WTC11 (cell line): Measurements from ENCODE around the gene SLC25A27. TPM values are rescaled to one million over a fixed set of nuclear protein-coding genes. Genes with fewer than 3 reads are reported as not detected.

Experiments
- ATAC-seq: fragments of 200-7000 bp; cut with Tn5 transposase; 2 replicates; pipeline ENCODE4 v1.10.0; 2021; ENCODE audit warnings: mild to moderate bottlenecking, moderate library complexity
- CTCF ChIA-PET: fragments of 300-600 bp; sonication (Branson Sonifier 250); formaldehyde crosslinking; loops from one replicate; lab custom pipeline; 2021; ENCODE audit warnings: antibody characterized with exemption; lab: Charles Lee
- POLR2A ChIA-PET: fragments of 350-600 bp; sonication (Branson Sonifier 250); formaldehyde crosslinking; loops from one replicate; lab custom pipeline; 2021; ENCODE audit warnings: antibody characterized with exemption; lab: Charles Lee
- DNase-seq: peaks from one replicate; pipeline ENCODE4 v3.0.0; 2021; ENCODE audit warnings: low spot score
- H3K27ac Mint-ChIP-seq: 2 replicates; pipeline ENCODE4 v1.8.0; 2021; ENCODE audit warnings: mixed read lengths
- H3K27me3 Mint-ChIP-seq: 2 replicates; pipeline ENCODE4 v1.8.0; 2021; ENCODE audit warnings: low read depth, mild to moderate bottlenecking, moderate library complexity, mixed read lengths
- H3K36me3 Mint-ChIP-seq: 2 replicates; pipeline ENCODE4 v1.8.0; 2021; ENCODE audit warnings: mixed read lengths
- H3K4me1 Mint-ChIP-seq: 2 replicates; pipeline ENCODE4 v1.8.0; 2022; ENCODE audit warnings: mixed read lengths
- H3K4me3 Mint-ChIP-seq: 2 replicates; pipeline ENCODE4 v1.8.0; 2021; ENCODE audit warnings: mild to moderate bottlenecking, moderate library complexity, mixed read lengths
- H3K9me3 Mint-ChIP-seq: 2 replicates; pipeline ENCODE4 v1.8.0; 2021; ENCODE audit warnings: mixed read lengths
- ATF1 ChIP-seq: sonication (generic); formaldehyde crosslinking; IDR thresholded peaks from 2 replicates; pipeline ENCODE4 v1.8.1; 2023; ENCODE audit warnings: mild to moderate bottlenecking, moderate library complexity, missing genetic modification reagents
- FOXK1 ChIP-seq: sonication (generic); formaldehyde crosslinking; IDR thresholded peaks from 2 replicates; pipeline ENCODE4 v1.8.0; 2022; ENCODE audit warnings: mild to moderate bottlenecking, moderate library complexity, missing genetic modification reagents
- HMGA2 ChIP-seq: fragments of 250-450 bp; sonication (Bioruptor Pico); IDR thresholded peaks from 2 replicates; pipeline ENCODE4 v1.4.0; 2021; ENCODE audit warnings: mild to moderate bottlenecking, moderate library complexity
- SMAD3 ChIP-seq: sonication (generic); formaldehyde crosslinking; IDR thresholded peaks from 2 replicates; pipeline ENCODE4 v1.8.0; 2022; ENCODE audit warnings: missing genetic modification reagents, mild to moderate bottlenecking, borderline replicate concordance
- TCF7 ChIP-seq: sonication (generic); formaldehyde crosslinking; IDR thresholded peaks from 2 replicates; pipeline ENCODE4 v1.8.0; 2022; ENCODE audit warnings: mild to moderate bottlenecking, low read depth, missing genetic modification reagents, moderate library complexity
- TEAD4 ChIP-seq: sonication (generic); formaldehyde crosslinking; IDR thresholded peaks from 2 replicates; pipeline ENCODE4 v1.8.0; 2022; ENCODE audit warnings: mild to moderate bottlenecking, missing genetic modification reagents
- ZNF121 ChIP-seq: sonication (generic); formaldehyde crosslinking; IDR thresholded peaks from 2 replicates; pipeline ENCODE4 v1.8.0; 2023; ENCODE audit warnings: missing genetic modification reagents
- ZNF416 ChIP-seq: fragments of 250-450 bp; sonication (Bioruptor Pico); IDR thresholded peaks from 2 replicates; pipeline ENCODE4 v1.9.0; 2021; ENCODE audit warnings: mild to moderate bottlenecking, inconsistent platforms
- total RNA-seq: library from RNA; stranded (reverse); gene quantifications from 3 replicates; pipeline ENCODE4 v1.2.3, GENCODE V29; 2021
- TF ChIP-seq, protein P1 (sequence below): sonication (generic); formaldehyde crosslinking; IDR thresholded peaks from 2 replicates; pipeline ENCODE4 v1.8.1; 2023; ENCODE audit warnings: mild to moderate bottlenecking, missing genetic modification reagents, borderline replicate concordance
- TF ChIP-seq, protein P2 (sequence below): fragments of 250-450 bp; sonication (Bioruptor Pico); IDR thresholded peaks from 2 replicates; pipeline ENCODE4 v1.9.0; 2021; ENCODE audit warnings: mild to moderate bottlenecking, borderline replicate concordance
- TF ChIP-seq, protein P3 (sequence below): sonication (generic); formaldehyde crosslinking; IDR thresholded peaks from 2 replicates; pipeline ENCODE4 v1.8.1; 2023; ENCODE audit warnings: mild to moderate bottlenecking, missing genetic modification reagents, moderate library complexity
- TF ChIP-seq, protein P4 (sequence below): fragments of 250-450 bp; sonication (Bioruptor Pico); IDR thresholded peaks from 2 replicates; pipeline ENCODE4 v1.9.0; 2021; ENCODE audit warnings: mild to moderate bottlenecking
- TF ChIP-seq, protein P5 (sequence below): sonication (generic); formaldehyde crosslinking; IDR thresholded peaks from 2 replicates; pipeline ENCODE4 v1.8.0; 2023; ENCODE audit warnings: missing genetic modification reagents
- TF ChIP-seq, protein P6 (sequence below): sonication (generic); formaldehyde crosslinking; IDR thresholded peaks from 2 replicates; pipeline ENCODE4 v1.8.1; 2022; ENCODE audit warnings: missing genetic modification reagents, borderline replicate concordance
- TF ChIP-seq, protein P7 (sequence below): sonication (generic); formaldehyde crosslinking; IDR thresholded peaks from 2 replicates; pipeline ENCODE4 v1.8.1; 2023; ENCODE audit warnings: mild to moderate bottlenecking, missing genetic modification reagents
- TF ChIP-seq, protein P8 (sequence below): sonication (generic); formaldehyde crosslinking; IDR thresholded peaks from 2 replicates; pipeline ENCODE4 v1.8.0; 2022; ENCODE audit warnings: mild to moderate bottlenecking, missing genetic modification reagents
- TF ChIP-seq, protein P9 (sequence below): sonication (generic); formaldehyde crosslinking; IDR thresholded peaks from 2 replicates; pipeline ENCODE4 v1.8.1; 2023; ENCODE audit warnings: mild to moderate bottlenecking, moderate library complexity, missing genetic modification reagents

The SLC25A27 gene
- total RNA-seq, 1 experiment from 2014 or later = 10.9 TPM

DNA sequence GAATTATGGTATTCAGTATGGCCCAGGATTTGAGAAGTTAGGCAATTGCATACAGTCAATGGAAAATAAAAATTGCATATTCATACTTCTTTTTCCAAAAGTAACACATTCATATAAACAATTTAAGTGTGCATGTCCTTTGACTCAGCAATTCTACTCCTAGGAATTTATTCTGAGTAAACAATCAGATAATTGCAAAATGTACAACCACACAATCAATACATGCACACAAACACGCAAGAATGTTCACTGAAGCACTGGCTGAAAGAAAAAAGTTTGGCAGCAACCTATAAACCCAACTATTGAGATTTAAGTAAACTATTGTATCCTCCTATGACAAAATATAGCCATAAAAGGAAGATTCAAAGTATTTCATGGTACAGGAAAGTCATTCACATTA, 1.8 kb upstream of the SLC25A27 start (continued):
- TF ChIP-seq, protein P1, sequence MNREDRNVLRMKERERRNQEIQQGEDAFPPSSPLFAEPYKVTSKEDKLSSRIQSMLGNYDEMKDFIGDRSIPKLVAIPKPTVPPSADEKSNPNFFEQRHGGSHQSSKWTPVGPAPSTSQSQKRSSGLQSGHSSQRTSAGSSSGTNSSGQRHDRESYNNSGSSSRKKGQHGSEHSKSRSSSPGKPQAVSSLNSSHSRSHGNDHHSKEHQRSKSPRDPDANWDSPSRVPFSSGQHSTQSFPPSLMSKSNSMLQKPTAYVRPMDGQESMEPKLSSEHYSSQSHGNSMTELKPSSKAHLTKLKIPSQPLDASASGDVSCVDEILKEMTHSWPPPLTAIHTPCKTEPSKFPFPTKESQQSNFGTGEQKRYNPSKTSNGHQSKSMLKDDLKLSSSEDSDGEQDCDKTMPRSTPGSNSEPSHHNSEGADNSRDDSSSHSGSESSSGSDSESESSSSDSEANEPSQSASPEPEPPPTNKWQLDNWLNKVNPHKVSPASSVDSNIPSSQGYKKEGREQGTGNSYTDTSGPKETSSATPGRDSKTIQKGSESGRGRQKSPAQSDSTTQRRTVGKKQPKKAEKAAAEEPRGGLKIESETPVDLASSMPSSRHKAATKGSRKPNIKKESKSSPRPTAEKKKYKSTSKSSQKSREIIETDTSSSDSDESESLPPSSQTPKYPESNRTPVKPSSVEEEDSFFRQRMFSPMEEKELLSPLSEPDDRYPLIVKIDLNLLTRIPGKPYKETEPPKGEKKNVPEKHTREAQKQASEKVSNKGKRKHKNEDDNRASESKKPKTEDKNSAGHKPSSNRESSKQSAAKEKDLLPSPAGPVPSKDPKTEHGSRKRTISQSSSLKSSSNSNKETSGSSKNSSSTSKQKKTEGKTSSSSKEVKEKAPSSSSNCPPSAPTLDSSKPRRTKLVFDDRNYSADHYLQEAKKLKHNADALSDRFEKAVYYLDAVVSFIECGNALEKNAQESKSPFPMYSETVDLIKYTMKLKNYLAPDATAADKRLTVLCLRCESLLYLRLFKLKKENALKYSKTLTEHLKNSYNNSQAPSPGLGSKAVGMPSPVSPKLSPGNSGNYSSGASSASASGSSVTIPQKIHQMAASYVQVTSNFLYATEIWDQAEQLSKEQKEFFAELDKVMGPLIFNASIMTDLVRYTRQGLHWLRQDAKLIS = no peak
- no peak for TF ChIP-seq TCF7 (CRISPR knock-in tag)
- TF ChIP-seq, protein P2, sequence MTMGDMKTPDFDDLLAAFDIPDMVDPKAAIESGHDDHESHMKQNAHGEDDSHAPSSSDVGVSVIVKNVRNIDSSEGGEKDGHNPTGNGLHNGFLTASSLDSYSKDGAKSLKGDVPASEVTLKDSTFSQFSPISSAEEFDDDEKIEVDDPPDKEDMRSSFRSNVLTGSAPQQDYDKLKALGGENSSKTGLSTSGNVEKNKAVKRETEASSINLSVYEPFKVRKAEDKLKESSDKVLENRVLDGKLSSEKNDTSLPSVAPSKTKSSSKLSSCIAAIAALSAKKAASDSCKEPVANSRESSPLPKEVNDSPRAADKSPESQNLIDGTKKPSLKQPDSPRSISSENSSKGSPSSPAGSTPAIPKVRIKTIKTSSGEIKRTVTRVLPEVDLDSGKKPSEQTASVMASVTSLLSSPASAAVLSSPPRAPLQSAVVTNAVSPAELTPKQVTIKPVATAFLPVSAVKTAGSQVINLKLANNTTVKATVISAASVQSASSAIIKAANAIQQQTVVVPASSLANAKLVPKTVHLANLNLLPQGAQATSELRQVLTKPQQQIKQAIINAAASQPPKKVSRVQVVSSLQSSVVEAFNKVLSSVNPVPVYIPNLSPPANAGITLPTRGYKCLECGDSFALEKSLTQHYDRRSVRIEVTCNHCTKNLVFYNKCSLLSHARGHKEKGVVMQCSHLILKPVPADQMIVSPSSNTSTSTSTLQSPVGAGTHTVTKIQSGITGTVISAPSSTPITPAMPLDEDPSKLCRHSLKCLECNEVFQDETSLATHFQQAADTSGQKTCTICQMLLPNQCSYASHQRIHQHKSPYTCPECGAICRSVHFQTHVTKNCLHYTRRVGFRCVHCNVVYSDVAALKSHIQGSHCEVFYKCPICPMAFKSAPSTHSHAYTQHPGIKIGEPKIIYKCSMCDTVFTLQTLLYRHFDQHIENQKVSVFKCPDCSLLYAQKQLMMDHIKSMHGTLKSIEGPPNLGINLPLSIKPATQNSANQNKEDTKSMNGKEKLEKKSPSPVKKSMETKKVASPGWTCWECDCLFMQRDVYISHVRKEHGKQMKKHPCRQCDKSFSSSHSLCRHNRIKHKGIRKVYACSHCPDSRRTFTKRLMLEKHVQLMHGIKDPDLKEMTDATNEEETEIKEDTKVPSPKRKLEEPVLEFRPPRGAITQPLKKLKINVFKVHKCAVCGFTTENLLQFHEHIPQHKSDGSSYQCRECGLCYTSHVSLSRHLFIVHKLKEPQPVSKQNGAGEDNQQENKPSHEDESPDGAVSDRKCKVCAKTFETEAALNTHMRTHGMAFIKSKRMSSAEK (CRISPR knock-in tag) = no peak

DNA sequence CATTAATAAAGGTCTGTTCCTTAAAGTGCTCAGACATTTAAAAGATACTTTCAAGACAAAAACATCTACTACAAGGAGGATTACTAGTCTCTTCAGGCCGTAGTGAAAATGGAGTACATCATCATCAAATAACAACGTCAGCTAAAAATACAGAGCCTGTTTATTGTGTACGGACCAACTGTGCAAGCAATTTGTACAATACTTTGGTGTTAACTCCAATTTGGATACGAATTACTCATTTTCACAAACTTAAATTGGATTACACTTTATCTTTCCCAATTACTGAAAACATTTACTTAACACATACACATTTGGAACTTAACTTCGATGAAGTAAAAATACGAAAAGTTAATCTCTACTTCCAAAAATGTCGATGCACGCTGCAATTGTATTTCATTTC, 959 bp upstream of the SLC25A27 start:
- no peak for DNase-seq
- CTCF ChIA-PET = no interaction called here
- TF ChIP-seq ATF1 (no peak), ZNF121 (CRISPR knock-in tag) (no peak), HMGA2 (CRISPR knock-in tag) (no peak), SMAD3 (CRISPR knock-in tag) (no peak), FOXK1 (CRISPR knock-in tag) (no peak), ZNF416 (CRISPR knock-in tag) (no peak), TEAD4 (CRISPR knock-in tag) (no peak)
- TF ChIP-seq, protein P3, sequence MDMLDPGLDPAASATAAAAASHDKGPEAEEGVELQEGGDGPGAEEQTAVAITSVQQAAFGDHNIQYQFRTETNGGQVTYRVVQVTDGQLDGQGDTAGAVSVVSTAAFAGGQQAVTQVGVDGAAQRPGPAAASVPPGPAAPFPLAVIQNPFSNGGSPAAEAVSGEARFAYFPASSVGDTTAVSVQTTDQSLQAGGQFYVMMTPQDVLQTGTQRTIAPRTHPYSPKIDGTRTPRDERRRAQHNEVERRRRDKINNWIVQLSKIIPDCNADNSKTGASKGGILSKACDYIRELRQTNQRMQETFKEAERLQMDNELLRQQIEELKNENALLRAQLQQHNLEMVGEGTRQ (CRISPR knock-in tag) = no peak
- TF ChIP-seq, protein P4, sequence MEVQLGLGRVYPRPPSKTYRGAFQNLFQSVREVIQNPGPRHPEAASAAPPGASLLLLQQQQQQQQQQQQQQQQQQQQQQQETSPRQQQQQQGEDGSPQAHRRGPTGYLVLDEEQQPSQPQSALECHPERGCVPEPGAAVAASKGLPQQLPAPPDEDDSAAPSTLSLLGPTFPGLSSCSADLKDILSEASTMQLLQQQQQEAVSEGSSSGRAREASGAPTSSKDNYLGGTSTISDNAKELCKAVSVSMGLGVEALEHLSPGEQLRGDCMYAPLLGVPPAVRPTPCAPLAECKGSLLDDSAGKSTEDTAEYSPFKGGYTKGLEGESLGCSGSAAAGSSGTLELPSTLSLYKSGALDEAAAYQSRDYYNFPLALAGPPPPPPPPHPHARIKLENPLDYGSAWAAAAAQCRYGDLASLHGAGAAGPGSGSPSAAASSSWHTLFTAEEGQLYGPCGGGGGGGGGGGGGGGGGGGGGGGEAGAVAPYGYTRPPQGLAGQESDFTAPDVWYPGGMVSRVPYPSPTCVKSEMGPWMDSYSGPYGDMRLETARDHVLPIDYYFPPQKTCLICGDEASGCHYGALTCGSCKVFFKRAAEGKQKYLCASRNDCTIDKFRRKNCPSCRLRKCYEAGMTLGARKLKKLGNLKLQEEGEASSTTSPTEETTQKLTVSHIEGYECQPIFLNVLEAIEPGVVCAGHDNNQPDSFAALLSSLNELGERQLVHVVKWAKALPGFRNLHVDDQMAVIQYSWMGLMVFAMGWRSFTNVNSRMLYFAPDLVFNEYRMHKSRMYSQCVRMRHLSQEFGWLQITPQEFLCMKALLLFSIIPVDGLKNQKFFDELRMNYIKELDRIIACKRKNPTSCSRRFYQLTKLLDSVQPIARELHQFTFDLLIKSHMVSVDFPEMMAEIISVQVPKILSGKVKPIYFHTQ (CRISPR knock-in tag) = no peak
- TF ChIP-seq, protein P5, sequence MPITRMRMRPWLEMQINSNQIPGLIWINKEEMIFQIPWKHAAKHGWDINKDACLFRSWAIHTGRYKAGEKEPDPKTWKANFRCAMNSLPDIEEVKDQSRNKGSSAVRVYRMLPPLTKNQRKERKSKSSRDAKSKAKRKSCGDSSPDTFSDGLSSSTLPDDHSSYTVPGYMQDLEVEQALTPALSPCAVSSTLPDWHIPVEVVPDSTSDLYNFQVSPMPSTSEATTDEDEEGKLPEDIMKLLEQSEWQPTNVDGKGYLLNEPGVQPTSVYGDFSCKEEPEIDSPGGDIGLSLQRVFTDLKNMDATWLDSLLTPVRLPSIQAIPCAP (CRISPR knock-in tag) = no peak
- TF ChIP-seq, protein P6, sequence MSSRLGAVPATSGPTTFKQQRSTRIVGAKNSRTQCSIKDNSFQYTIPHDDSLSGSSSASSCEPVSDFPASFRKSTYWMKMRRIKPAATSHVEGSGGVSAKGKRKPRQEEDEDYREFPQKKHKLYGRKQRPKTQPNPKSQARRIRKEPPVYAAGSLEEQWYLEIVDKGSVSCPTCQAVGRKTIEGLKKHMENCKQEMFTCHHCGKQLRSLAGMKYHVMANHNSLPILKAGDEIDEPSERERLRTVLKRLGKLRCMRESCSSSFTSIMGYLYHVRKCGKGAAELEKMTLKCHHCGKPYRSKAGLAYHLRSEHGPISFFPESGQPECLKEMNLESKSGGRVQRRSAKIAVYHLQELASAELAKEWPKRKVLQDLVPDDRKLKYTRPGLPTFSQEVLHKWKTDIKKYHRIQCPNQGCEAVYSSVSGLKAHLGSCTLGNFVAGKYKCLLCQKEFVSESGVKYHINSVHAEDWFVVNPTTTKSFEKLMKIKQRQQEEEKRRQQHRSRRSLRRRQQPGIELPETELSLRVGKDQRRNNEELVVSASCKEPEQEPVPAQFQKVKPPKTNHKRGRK (CRISPR knock-in tag) = no peak
- TF ChIP-seq, protein P7, sequence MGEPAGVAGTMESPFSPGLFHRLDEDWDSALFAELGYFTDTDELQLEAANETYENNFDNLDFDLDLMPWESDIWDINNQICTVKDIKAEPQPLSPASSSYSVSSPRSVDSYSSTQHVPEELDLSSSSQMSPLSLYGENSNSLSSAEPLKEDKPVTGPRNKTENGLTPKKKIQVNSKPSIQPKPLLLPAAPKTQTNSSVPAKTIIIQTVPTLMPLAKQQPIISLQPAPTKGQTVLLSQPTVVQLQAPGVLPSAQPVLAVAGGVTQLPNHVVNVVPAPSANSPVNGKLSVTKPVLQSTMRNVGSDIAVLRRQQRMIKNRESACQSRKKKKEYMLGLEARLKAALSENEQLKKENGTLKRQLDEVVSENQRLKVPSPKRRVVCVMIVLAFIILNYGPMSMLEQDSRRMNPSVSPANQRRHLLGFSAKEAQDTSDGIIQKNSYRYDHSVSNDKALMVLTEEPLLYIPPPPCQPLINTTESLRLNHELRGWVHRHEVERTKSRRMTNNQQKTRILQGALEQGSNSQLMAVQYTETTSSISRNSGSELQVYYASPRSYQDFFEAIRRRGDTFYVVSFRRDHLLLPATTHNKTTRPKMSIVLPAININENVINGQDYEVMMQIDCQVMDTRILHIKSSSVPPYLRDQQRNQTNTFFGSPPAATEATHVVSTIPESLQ = no peak
- TF ChIP-seq, protein P8, sequence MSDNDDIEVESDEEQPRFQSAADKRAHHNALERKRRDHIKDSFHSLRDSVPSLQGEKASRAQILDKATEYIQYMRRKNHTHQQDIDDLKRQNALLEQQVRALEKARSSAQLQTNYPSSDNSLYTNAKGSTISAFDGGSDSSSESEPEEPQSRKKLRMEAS (CRISPR knock-in tag) = no peak
- TF ChIP-seq, protein P9, sequence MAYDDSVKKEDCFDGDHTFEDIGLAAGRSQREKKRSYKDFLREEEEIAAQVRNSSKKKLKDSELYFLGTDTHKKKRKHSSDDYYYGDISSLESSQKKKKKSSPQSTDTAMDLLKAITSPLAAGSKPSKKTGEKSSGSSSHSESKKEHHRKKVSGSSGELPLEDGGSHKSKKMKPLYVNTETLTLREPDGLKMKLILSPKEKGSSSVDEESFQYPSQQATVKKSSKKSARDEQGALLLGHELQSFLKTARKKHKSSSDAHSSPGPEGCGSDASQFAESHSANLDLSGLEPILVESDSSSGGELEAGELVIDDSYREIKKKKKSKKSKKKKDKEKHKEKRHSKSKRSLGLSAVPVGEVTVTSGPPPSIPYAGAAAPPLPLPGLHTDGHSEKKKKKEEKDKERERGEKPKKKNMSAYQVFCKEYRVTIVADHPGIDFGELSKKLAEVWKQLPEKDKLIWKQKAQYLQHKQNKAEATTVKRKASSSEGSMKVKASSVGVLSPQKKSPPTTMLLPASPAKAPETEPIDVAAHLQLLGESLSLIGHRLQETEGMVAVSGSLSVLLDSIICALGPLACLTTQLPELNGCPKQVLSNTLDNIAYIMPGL (CRISPR knock-in tag) = no peak

More for the DNA sequence above, 959 bp upstream of the SLC25A27 start:
- peaks cover 24% of the 10 kb centered on the region for H3K4me1 Mint-ChIP-seq
- H3K36me3 Mint-ChIP-seq = no peaks in the 10 kb centered on the region
- peak overlapping the region; percentile 98 for H3K4me3 Mint-ChIP-seq
- POLR2A ChIA-PET = no interaction called here
- peaks cover 23% of the 10 kb centered on the region for H3K27me3 Mint-ChIP-seq
- no peak for ATAC-seq
- H3K9me3 Mint-ChIP-seq = no peaks in the 10 kb centered on the region
- peak overlapping the region; percentile 96; the same call in 1 of the 2 replicates for H3K27ac Mint-ChIP-seq
